Transverse colon (tissue), 4 donors: Measurements from ENCODE around the gene USP28. TPM values are rescaled to one million over a fixed set of nuclear protein-coding genes. Genes with fewer than 3 reads are reported as not detected.

Experiments
- DNase-seq: peaks from one replicate; pipeline ENCODE4 v3.0.0-alpha.2; 2019
- H3K27ac ChIP-seq, 4 donors: fragments of 200-600 bp; sonication (generic); 2 replicates each; pipeline ENCODE4 v1.5.1; 2016 to 2018; ENCODE audit warnings: inconsistent platforms in 4 of 4
- H3K27me3 ChIP-seq: fragments of 200-600 bp; sonication (generic); 2 replicates; pipeline ENCODE4 v1.5.1; 2017; ENCODE audit warnings: inconsistent platforms
- H3K36me3 ChIP-seq, 4 donors: fragments of 200-600 bp; sonication (generic); 2 replicates each; pipeline ENCODE4 v1.5.1; 2017 to 2019; ENCODE audit warnings: inconsistent platforms in 4 of 4
- H3K4me1 ChIP-seq, 4 donors: fragments of 200-600 bp; sonication (generic); 2 replicates each; pipeline ENCODE4 v1.5.1; 2017 to 2020; ENCODE audit warnings: inconsistent platforms in 4 of 4
- H3K4me3 ChIP-seq, 4 donors: fragments of 200-600 bp; sonication (generic); 1 replicate in 1 of 4; 2 replicates in 3 of 4; pipeline versions ENCODE4 v1.5.1 to v1.6.1; 2017 to 2019; ENCODE audit warnings: inconsistent platforms in 4 of 4
- H3K9me3 ChIP-seq, 2 donors: fragments of 200-600 bp; sonication (generic); 2 replicates each; pipeline ENCODE4 v1.5.1; 2017 to 2019; ENCODE audit warnings: inconsistent platforms in 2 of 2
- EP300 ChIP-seq: sonication (generic); formaldehyde crosslinking; IDR thresholded peaks from one replicate; pipeline ENCODE4 v1.6.1; 2017; ENCODE audit warnings: antibody characterized with exemption, low read depth
- POLR2A ChIP-seq: fragments of 450-650 bp; IDR thresholded peaks from one replicate; pipeline ENCODE4 v1.6.1; 2016; ENCODE audit warnings: antibody characterized with exemption, mild to moderate bottlenecking, moderate library complexity
- POLR2AphosphoS5 ChIP-seq, 3 donors: sonication (generic); formaldehyde crosslinking; IDR thresholded peaks; one replicate each; pipeline ENCODE4 v1.6.1; 2016; ENCODE audit warnings: antibody characterized with exemption in 3 of 3
- WGBS, 2 donors: methylation state at CpG; one replicate each; pipeline ENCODE4 v1.1.5; 2018; ENCODE audit warnings: low coverage in 1 of 2; 5-methylcytosine and 5-hydroxymethylcytosine counted together
- in situ Hi-C, 4 donors: fragments of 200-750 bp; cut with MboI; loops; one replicate each; pipeline versions ENCODE4 v1.15.0 to v1.15.1; 2017; ENCODE audit warnings: low sequenced_read_pairs in 3 of 4, low pct_ligation_motif_present in 1 of 4, low pct_unique_long_range_greater_than_20kb in 1 of 4
- intact Hi-C: fragments of 100-400 bp; cut with DNase I; formaldehyde crosslinking; loops from one replicate; pipeline ENCODE4 v1.15.1; 2023; ENCODE audit warnings: low total_unique reads
- total RNA-seq, 4 donors: library from RNA; depleted of rRNA; stranded (reverse); fragments of >200 nt; gene quantifications; one replicate each; pipeline ENCODE4 v1.1.0, GENCODE V29; 2016
- TF ChIP-seq, protein P1 (sequence below), 5 experiments: fragments of 200-600 bp in 3 of 5; fragments of 450-650 bp in 2 of 5; sonication (generic) in 3 of 5; IDR thresholded peaks; 1 replicate in 2 of 5; 2 replicates in 3 of 5; pipeline ENCODE4 v1.5.1; 2016 to 2017; ENCODE audit warnings: antibody characterized with exemption in 5 of 5, inconsistent platforms in 3 of 5, mild to moderate bottlenecking in 2 of 5, moderate library complexity in 1 of 5

USP28 gene
- total RNA-seq, 4 donors from 2014 or later: 10.1 to 28.3 (median 19.0) TPM

- WGBS, 2 donors: 94 to 100% methylated on average over 2 of the region's 2 CpGs
- TF ChIP-seq, protein P1, sequence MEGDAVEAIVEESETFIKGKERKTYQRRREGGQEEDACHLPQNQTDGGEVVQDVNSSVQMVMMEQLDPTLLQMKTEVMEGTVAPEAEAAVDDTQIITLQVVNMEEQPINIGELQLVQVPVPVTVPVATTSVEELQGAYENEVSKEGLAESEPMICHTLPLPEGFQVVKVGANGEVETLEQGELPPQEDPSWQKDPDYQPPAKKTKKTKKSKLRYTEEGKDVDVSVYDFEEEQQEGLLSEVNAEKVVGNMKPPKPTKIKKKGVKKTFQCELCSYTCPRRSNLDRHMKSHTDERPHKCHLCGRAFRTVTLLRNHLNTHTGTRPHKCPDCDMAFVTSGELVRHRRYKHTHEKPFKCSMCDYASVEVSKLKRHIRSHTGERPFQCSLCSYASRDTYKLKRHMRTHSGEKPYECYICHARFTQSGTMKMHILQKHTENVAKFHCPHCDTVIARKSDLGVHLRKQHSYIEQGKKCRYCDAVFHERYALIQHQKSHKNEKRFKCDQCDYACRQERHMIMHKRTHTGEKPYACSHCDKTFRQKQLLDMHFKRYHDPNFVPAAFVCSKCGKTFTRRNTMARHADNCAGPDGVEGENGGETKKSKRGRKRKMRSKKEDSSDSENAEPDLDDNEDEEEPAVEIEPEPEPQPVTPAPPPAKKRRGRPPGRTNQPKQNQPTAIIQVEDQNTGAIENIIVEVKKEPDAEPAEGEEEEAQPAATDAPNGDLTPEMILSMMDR (IDR thresholded peaks at IDR 0.05): no peak
- no peak for TF ChIP-seq EP300
- Histone ChIP-seq H3K27me3 (no peaks in the 10 kb centered on the region), H3K9me3 (no peaks in the 10 kb centered on the region), H3K27ac (no peak overlapping the region), H3K4me3 (no peak overlapping the region), H3K4me1 (peaks cover 0 to 4% (median 0%) of the 10 kb centered on the region in 4 donors), H3K36me3 (peaks cover 0 to 9% (median 2%) of the 10 kb centered on the region in 4 donors)
- no peak for DNase-seq
- in situ Hi-C loops (no loop called here), intact Hi-C loops (no loop called here)
Observed at GRCh38 chr11:113838005-113838404, 37.4 kb downstream of the USP28 start.

- H3K9me3 ChIP-seq: no peaks in the 10 kb centered on the region
- in situ Hi-C loops: no loop called here
Observed at GRCh38 chr11:113835306-113835705, 40.1 kb downstream of the USP28 start.

GRCh38 chr11:113833151-113833550 is 42.2 kb downstream of the USP28 start:
- 83 to 88% methylated on average over 8 of the region's 8 CpGs for WGBS, 2 donors
- Histone ChIP-seq H3K36me3 (peaks cover 0 to 5% (median 2%) of the 10 kb centered on the region in 4 donors), H3K27ac (no peak overlapping the region), H3K27me3 (no peaks in the 10 kb centered on the region), H3K9me3 (no peaks in the 10 kb centered on the region), H3K4me1 (no peaks in the 10 kb centered on the region), H3K4me3 (no peak overlapping the region)
- TF ChIP-seq POLR2AphosphoS5 (IDR thresholded peaks at IDR 0.05): no peak
- no peak for TF ChIP-seq EP300
- TF ChIP-seq, protein P1 (IDR thresholded peaks at IDR 0.05): no peak
- DNase-seq: no peak
- in situ Hi-C loops (no loop called here), intact Hi-C loops (no loop called here)

More at GRCh38 chr11:113835306-113835705, 40.1 kb downstream of the USP28 start:
- no peak overlapping the region for H3K4me3 ChIP-seq
- no peak overlapping the region for H3K27ac ChIP-seq
- intact Hi-C loops: no loop called here
- 90% methylated on average over 4 of the region's 4 CpGs; no CpG with 5 or more reads in 1 of the 2 donors for WGBS, 2 donors
- H3K27me3 ChIP-seq: no peaks in the 10 kb centered on the region
- no peak for DNase-seq
- peaks cover 0 to 9% (median 2%) of the 10 kb centered on the region in 4 donors for H3K36me3 ChIP-seq
- TF ChIP-seq POLR2A (no peak), EP300 (no peak), POLR2AphosphoS5 (IDR thresholded peaks at IDR 0.05) (no peak)
- TF ChIP-seq, protein P1 (IDR thresholded peaks at IDR 0.05): no peak
- H3K4me1 ChIP-seq: no peaks in the 10 kb centered on the region

- Histone ChIP-seq H3K27ac (no peak overlapping the region), H3K4me1 (no peaks in the 10 kb centered on the region), H3K9me3 (no peaks in the 10 kb centered on the region), H3K27me3 (no peaks in the 10 kb centered on the region), H3K36me3 (peaks cover 0 to 11% (median 5%) of the 10 kb centered on the region in 4 donors), H3K4me3 (no peak overlapping the region)
- no peak for DNase-seq
- 68 to 78% methylated on average over 4 of the region's 4 CpGs for WGBS, 2 donors
- intact Hi-C loops: no loop called here
- in situ Hi-C loops: no loop called here
- TF ChIP-seq, protein P1 (IDR thresholded peaks at IDR 0.05): no peak
- TF ChIP-seq EP300: no peak
- no peak for TF ChIP-seq POLR2A
- no peak for TF ChIP-seq POLR2AphosphoS5 (IDR thresholded peaks at IDR 0.05)
Observed at GRCh38 chr11:113831314-113831713, 44.1 kb downstream of the USP28 start.
